Nephron (organoid): Measurements from ENCODE around the gene OR1D5.
A peak's percentile ranks its signal among the peaks of the same experiment; 100 is the strongest.

Experiments
- H3K27ac Mint-ChIP-seq, 3 experiments: 2 replicates each; pipeline ENCODE4 v1.8.0; 2020; ENCODE audit warnings: mixed read lengths in 3 of 3, mild to moderate bottlenecking in 2 of 3, moderate library complexity in 1 of 3
- H3K27me3 Mint-ChIP-seq: 2 replicates; pipeline ENCODE4 v1.8.0; 2021; ENCODE audit warnings: low read depth, mild to moderate bottlenecking, moderate library complexity, mixed read lengths
- H3K36me3 Mint-ChIP-seq: 2 replicates; pipeline ENCODE4 v1.8.0; 2020; ENCODE audit warnings: low read depth, mixed read lengths
- H3K4me1 Mint-ChIP-seq: 2 replicates; pipeline ENCODE4 v1.8.0; 2020; ENCODE audit warnings: mixed read lengths
- H3K4me3 Mint-ChIP-seq, 3 experiments: 2 replicates each; pipeline ENCODE4 v1.8.0; 2020; ENCODE audit warnings: mild to moderate bottlenecking in 3 of 3, mixed read lengths in 3 of 3, moderate library complexity in 2 of 3
- H3K9me3 Mint-ChIP-seq: 2 replicates; pipeline ENCODE4 v1.8.0; 2020; ENCODE audit warnings: mixed read lengths
- TF ChIP-seq, protein P1 (sequence below), 3 experiments: fragments of 200-600 bp; sonication (generic); IDR thresholded peaks; one replicate each; pipeline ENCODE4 v1.5.0; 2021; ENCODE audit warnings: antibody characterized with exemption in 3 of 3; ENCODE audit not compliant: unreplicated experiment in 3 of 3

OR1D5 gene

GRCh38 chr17:3046753-3047152 is 16.7 kb downstream of the OR1D5 start:
- Mint-ChIP-seq H3K4me1 (no peaks in the 10 kb centered on the region), H3K4me3 (no peak overlapping the region), H3K27me3 (peaks cover 4% of the 10 kb centered on the region), H3K36me3 (no peaks in the 10 kb centered on the region), H3K27ac (no peak overlapping the region), H3K9me3 (peaks cover 19% of the 10 kb centered on the region)
- TF ChIP-seq, protein P1, sequence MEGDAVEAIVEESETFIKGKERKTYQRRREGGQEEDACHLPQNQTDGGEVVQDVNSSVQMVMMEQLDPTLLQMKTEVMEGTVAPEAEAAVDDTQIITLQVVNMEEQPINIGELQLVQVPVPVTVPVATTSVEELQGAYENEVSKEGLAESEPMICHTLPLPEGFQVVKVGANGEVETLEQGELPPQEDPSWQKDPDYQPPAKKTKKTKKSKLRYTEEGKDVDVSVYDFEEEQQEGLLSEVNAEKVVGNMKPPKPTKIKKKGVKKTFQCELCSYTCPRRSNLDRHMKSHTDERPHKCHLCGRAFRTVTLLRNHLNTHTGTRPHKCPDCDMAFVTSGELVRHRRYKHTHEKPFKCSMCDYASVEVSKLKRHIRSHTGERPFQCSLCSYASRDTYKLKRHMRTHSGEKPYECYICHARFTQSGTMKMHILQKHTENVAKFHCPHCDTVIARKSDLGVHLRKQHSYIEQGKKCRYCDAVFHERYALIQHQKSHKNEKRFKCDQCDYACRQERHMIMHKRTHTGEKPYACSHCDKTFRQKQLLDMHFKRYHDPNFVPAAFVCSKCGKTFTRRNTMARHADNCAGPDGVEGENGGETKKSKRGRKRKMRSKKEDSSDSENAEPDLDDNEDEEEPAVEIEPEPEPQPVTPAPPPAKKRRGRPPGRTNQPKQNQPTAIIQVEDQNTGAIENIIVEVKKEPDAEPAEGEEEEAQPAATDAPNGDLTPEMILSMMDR (IDR thresholded peaks at IDR 0.05; ENCODE audit: unreplicated experiment in 3 of 3): no peak

- no peaks in the 10 kb centered on the region for H3K36me3 Mint-ChIP-seq
- H3K27ac Mint-ChIP-seq: no peak overlapping the region
- H3K4me1 Mint-ChIP-seq: peaks cover 4% of the 10 kb centered on the region
- TF ChIP-seq, protein P1 (IDR thresholded peaks at IDR 0.05; ENCODE audit: unreplicated experiment in 3 of 3): no peak
- H3K27me3 Mint-ChIP-seq: peaks cover 9% of the 10 kb centered on the region
- peaks cover 19% of the 10 kb centered on the region for H3K9me3 Mint-ChIP-seq
- H3K4me3 Mint-ChIP-seq: no peak overlapping the region
Observed at GRCh38 chr17:3043737-3044365, 19.6 kb downstream of the OR1D5 start.

DNA sequence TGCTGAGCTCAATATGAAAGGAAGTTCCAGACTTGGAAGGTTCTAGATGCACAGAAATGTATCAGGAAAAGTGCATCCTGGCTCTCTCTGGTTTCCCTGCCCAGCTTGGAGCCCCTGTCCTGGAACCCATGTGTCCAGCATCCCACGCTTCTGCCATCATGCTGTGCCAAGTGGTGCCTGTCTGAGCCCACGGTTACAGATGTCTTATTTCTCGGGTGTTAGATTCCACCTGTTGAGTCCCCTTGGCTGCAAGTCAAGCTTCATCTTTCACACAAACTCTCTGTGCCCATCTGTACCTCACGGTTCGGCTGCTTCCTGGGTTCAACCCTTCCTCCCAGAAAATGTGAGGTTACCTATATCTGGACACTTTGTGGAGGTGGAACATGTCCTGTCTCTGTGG is 22.5 kb downstream of the OR1D5 start:
- peaks cover 7% of the 10 kb centered on the region for H3K4me1 Mint-ChIP-seq
- TF ChIP-seq, protein P1 (IDR thresholded peaks at IDR 0.05; ENCODE audit: unreplicated experiment in 3 of 3): no peak
- no peaks in the 10 kb centered on the region for H3K36me3 Mint-ChIP-seq
- H3K4me3 Mint-ChIP-seq: no peak overlapping the region
- H3K27ac Mint-ChIP-seq: no peak overlapping the region
- H3K9me3 Mint-ChIP-seq: peaks cover 15% of the 10 kb centered on the region
- H3K27me3 Mint-ChIP-seq: peaks cover 13% of the 10 kb centered on the region

DNA sequence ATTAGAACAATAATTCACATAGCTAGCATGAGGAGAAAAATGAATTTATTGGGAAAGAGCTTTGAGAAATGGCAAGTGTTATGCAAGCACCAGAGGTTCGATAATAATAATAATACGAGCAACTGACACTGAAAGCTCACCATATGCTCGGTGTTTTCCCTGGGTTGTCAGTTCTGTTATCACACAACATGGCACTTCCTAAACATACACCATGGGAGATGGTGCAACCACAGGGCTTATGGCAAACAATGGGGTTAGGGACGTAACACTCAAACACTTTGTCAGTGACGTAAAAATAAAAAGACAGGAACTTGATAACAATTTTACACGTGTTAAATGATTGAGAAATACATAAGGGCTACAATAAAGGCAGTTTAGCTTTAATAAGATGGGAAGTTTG is 23.7 kb downstream of the OR1D5 start:
- peak overlapping the region in 1 of 3 experiments; percentile 3 for H3K4me3 Mint-ChIP-seq
- peaks cover 12% of the 10 kb centered on the region for H3K9me3 Mint-ChIP-seq
- peaks cover 13% of the 10 kb centered on the region for H3K27me3 Mint-ChIP-seq
- H3K4me1 Mint-ChIP-seq: peaks cover 15% of the 10 kb centered on the region
- TF ChIP-seq, protein P1 (IDR thresholded peaks at IDR 0.05; ENCODE audit: unreplicated experiment in 3 of 3): no peak
- no peaks in the 10 kb centered on the region for H3K36me3 Mint-ChIP-seq
- no peak overlapping the region for H3K27ac Mint-ChIP-seq

DNA sequence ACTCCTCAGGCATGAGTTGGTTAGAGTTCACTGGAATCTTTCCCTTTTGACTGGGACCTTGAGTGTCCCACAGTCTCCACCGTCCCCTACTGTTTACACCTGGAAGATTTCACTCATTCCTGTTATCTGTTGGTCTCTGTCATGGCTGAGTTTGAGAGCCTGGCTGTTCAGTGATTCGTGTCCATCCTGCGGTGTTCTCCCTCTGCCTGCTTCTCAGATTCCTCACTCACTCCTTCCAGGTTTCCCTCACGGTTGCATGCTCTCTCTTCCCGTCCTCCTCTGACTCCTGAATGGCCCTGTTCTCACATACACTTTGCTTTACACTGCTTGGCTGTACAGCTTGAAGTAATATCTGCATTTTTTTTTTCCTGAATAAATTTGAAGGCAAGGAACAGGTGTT is 24.5 kb downstream of the OR1D5 start:
- Mint-ChIP-seq H3K36me3 (no peaks in the 10 kb centered on the region), H3K9me3 (peaks cover 7% of the 10 kb centered on the region), H3K4me1 (peaks cover 21% of the 10 kb centered on the region), H3K27ac (peak overlapping the region in 2 of 3 experiments; percentile 40 to 73), H3K27me3 (peaks cover 13% of the 10 kb centered on the region), H3K4me3 (no peak overlapping the region)
- TF ChIP-seq, protein P1 (IDR thresholded peaks at IDR 0.05; ENCODE audit: unreplicated experiment in 3 of 3): no peak

GRCh38 chr17:3037259-3037658 is 26.1 kb downstream of the OR1D5 start:
- Mint-ChIP-seq H3K4me3 (no peak overlapping the region), H3K4me1 (peaks cover 22% of the 10 kb centered on the region), H3K36me3 (no peaks in the 10 kb centered on the region), H3K27me3 (peaks cover 13% of the 10 kb centered on the region), H3K27ac (no peak overlapping the region), H3K9me3 (peaks cover 2% of the 10 kb centered on the region)
- TF ChIP-seq, protein P1 (IDR thresholded peaks at IDR 0.05; ENCODE audit: unreplicated experiment in 3 of 3): no peak
